Left renal cortex interstitium (tissue), 4 donors: ENCODE data around the gene WDR1. TPM values are rescaled to one million over a fixed set of nuclear protein-coding genes. Genes with fewer than 3 reads are reported as not detected.
"Not testable (repeated sequence)": the region's sequence is repeated elsewhere in the genome, so short reads cannot be mapped to it uniquely, and the experiment has no call there.

Source experiments
- DNase-seq, 4 donors: peaks; one replicate each; pipeline ENCODE4 v3.0.0-alpha.2; 2013; ENCODE audit warnings: low read depth in 4 of 4, low spot score in 2 of 4, missing footprints in 1 of 4
- polyA plus RNA-seq, 4 donors: library from polyadenylated mRNA; unstranded; fragments of 120-200 nt; gene quantifications; one replicate each; pipeline ENCODE4 v1.2.1, GENCODE V29; 2013; ENCODE audit not compliant: insufficient read length in 4 of 4

Gene WDR1
- polyA plus RNA-seq, 4 donors: 151 to 225 (median 187) TPM

DNA sequence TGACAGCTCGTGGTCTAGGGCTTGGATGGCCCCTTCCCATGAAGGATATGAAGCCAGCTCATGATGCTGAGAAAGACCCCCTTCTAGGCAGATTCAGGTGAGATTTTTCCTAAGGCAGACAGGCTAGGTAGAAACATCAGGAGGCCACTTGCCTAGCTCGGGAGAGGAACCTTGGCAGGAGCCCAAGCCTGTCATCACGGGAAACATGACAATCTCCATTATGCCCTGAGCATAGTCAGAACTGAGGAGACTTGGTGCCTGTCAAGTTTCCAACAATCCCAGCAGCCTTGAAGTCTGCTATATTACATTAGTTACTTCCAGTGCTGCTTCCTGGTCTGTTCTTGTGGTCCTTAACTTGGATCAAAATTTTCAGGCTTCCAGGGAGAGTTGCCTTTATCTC is 18.7 kb upstream of the WDR1 start:
- no peak for DNase-seq

GRCh38 chr4:10134141-10134540 is 17.5 kb upstream of the WDR1 start:
- DNase-seq: no peak

- no peak for DNase-seq
These were observed 14.6 kb upstream of the WDR1 start for GRCh38 chr4:10131202-10131601.

- DNase-seq: no peak
These were observed 13.7 kb upstream of the WDR1 start for GRCh38 chr4:10130178-10130888.

DNA sequence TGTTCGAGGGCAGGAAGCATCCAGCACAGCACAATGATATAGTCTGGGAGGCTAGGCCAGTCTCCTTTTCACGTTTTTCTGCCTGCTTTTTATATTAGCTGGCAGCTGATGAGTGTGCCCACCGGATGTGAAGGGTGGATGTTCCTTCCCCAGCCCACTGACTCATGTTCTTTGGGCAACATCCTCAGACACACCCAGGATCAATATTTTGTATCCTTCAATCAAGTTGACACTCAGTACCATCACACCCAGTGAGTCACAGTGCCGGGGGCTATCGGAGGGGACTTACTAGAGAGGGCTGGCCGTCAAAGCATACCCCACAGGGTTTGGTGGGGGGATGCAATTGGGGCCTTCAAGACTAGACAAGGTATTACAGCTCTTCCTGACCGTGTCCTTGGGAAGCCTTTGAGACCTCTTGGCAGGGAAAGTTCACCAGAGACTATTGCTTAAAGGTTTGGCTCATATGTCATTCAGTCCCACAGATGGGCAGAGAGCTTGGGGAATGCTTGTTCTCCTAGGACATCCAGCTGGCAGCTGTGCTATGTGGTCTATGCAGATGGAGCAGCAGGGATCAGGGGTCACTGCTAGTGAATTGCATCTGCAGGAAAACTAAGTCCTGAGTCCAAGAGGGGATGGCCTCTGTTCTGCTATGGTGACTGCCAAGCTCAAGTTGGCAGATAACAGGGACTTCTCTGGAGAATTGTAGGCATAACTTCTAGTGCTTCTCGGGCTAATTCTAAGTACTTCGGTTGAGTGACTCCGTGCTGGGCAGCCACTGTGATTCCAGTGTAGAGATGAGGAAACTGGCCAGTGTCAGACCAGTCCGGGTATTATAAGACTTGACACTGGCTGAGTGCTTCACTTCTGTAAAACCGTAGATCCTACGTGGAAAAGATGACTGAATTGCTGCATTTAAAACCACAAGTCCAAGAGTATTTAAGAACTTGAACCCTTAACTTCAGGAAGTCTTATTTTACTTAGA is 12.9 kb upstream of the WDR1 start:
- DNase-seq: no peak

- no peak for DNase-seq
These were observed 12.2 kb upstream of the WDR1 start for GRCh38 chr4:10128761-10129160.

DNA sequence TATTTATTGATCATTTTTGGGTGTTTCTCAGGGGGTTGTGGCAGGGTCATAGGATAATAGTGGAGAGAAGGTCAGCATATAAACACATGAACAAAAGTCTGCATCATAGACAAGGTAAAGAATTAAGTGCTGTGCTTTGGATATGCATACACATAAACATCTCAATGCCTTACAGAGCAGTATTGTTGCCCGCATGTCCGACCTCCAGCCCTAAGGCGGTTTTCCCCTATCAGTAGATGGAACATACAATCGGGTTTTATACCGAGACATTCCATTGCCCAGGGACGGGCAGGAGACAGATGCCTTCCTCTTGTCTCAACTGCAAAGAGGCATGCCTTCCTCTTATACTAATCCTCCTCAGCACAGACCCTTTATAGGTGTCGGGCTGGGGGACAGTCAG is 10.9 kb upstream of the WDR1 start:
- DNase-seq: not testable (repeated sequence)

- DNase-seq: no peak
These were observed 7.8 kb upstream of the WDR1 start for GRCh38 chr4:10124167-10124930.

DNA sequence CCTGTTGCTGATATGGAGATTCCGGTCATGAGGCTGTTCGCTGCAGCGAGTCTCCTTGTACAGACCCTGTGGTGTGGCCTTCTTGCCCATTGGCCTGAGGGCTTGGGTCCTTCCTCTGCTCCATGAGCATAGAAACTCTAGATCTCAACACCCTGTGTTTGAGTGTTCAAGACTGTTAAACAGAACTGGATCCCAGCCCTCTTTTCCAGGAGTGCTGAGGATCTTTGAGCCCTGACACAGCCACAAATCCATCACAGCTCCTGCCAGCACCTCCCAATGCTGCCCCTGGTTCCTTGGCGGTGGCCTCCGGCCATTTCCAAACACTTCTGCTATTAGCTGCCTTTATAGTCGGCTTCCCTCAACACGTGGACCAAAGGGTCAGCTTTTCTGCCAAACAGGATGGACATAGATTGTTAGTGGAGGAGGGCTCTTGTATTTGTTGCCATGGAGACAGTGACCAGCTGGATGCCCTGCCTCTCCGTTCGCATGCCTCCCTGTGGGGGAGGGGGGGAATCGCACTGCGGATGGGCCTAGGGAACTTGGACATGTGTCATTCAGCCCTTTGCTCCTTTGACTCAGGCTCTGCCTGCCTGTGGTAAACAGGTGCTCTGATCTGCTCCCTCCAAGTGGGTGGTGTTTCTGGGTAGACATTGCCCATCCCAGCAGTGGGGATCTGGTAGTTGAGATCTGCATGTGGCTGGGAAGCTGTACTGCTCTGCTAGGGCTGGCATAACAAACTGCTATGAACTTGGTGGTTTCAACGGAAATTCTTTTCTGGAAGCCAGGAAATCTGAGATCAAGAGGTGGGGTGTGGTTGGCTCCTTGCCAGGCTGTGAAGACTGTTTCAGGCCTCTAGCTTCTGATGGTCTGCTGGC is 6.9 kb upstream of the WDR1 start:
- DNase-seq: peak in 1 of 4 donors; percentile 35

DNA sequence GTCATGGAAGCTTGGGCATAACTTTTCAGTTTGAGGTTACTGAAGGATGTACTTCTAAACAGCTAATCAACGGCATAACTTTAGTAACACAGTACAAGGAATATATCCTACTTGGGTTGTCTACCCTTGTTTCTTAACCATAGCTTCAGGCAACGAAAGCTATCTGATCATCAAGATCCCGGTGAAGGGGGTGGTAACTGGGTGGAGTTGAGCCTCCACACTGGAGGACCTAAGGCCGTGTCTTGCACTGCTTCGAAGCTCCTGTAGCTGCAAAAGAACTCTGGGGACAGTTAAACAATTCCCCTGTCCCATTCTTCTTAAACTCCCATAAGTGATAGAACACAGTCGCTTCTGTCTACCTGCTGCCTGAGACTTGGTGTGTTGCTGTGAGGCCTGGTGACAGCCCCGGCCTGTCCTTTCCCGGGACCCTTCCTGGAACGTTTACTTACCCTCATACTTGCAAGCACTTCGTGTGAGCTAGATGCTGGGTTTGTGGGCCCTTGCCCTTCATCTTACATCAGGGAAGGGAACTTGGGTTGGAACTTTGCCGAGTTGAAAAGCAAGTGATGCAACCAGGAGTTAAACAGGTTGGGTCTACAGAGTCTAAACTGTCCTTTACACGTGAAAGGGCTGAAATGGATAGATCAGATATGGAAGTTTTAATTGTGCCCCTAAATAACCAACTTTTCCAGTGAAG is 5.8 kb upstream of the WDR1 start:
- DNase-seq: no peak

- peak in 2 of 4 donors; percentile 29 to 38 for DNase-seq
These were observed 5.1 kb upstream of the WDR1 start for GRCh38 chr4:10121568-10122208.

DNA sequence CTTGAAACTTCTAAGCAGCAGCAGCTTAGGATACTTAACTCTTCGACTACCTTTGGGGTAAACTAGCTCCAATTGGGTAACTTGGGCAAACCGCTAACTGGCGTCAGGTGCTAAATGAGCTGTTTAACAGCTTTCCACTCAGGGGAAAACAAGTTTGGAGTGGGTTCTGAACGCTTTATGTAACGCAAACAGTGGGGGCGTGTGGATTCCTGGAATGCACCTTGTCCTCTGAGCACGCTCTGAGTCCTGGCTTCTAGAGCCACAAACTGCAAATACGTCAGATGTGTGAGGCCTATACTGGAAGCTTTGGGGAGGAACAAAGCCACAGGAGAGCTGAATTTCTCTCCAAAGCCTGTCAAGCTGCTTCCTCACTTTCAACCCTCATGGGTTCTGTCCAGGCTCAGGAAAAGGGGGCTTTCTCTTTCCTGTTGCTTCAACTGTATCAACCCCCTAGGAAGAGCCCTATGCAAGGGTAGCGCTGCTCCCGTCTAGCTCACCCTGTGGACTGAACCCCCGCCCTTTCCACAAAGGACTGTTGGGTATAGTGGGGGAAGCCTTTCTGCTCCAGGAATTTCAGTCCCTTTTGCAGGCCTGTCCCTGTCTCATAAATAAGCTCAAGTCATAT is 4.5 kb upstream of the WDR1 start:
- DNase-seq: peak in 1 of 4 donors; percentile 18

DNA sequence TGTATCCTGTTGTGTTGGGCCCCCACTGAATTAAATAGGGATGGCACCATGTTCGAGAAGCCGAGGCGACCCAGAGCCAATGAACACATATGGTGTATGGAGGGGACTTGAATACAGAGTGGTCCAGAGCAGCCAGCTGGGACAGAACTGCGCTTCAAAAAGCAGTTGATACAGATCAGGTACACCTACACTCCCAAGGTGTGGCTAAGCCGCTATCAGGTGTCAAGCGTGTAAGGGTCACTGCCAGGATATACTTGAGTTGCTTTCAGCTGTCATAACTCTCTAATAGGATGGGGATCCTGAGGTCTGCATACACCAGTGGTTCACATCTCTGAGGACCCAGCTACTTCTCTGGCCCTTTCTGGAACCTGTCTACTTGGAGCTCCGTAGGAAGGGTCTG is 3.2 kb upstream of the WDR1 start:
- DNase-seq: no peak

DNA sequence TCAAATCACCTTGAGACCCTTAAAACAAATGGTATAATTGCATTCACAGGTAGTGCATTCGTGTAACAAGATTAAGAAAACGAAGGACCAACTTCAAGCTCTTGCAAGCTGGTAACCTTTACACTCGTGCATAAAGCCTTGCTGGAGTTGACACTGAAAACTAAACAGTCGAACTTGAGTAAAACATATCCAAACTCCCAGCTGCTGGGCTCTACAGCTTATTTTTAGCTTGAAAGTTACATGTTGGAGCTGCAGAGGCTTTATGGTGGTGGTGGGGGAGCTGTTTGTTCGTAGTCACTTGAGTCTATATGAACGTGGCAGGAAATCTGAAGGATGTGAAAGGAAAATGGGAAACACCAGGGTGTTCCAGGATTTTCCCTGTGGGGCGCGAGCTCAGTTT is 2.7 kb upstream of the WDR1 start:
- peak in 1 of 4 donors; percentile 16 for DNase-seq

DNA sequence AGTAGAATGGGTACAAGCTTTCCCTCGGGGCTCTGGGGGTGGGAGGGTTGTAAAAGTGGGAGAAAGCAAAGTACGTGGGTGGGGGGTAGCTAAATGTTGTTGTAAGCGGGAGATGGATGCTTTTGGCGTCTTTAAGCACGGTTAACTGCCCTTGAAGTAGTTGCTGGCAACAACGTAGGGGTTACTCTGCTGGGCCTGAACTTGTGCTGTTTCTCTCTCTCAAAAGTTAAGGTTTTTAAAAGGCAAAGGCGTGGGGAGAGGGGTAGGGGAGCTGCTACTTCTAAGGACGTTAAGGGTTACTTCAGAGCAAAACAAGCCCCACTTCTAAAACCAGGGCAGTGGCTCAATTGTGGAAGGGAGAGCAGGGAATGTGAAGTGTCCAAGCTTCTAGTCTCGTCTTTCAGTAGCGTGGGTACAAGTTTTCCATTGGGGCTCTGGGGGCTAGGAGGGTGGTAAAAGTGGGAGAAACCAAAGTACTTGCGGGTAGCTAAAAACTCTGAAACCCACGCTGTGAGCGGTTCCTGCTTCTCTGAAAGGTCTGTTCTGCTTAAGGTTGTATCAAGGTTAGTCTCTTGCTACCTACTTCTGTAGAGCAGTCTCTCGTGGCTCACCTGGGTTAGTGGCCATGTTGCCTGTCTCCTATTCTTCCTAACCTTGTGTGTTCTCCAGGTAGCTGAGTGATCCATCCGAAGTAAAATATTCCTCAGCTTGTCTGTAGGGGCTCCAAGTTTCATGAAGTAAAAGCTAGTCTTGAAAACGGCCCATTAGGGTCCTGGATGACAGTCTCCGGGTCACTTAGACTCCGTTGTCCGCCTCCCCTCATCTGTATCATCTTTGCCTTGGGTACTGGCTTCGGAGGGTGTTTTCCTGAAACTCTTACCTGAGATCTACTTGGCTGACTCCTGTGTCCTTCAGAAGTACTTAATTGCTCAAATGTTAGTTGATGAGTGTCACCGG is 1.7 kb upstream of the WDR1 start:
- DNase-seq: no peak

DNA sequence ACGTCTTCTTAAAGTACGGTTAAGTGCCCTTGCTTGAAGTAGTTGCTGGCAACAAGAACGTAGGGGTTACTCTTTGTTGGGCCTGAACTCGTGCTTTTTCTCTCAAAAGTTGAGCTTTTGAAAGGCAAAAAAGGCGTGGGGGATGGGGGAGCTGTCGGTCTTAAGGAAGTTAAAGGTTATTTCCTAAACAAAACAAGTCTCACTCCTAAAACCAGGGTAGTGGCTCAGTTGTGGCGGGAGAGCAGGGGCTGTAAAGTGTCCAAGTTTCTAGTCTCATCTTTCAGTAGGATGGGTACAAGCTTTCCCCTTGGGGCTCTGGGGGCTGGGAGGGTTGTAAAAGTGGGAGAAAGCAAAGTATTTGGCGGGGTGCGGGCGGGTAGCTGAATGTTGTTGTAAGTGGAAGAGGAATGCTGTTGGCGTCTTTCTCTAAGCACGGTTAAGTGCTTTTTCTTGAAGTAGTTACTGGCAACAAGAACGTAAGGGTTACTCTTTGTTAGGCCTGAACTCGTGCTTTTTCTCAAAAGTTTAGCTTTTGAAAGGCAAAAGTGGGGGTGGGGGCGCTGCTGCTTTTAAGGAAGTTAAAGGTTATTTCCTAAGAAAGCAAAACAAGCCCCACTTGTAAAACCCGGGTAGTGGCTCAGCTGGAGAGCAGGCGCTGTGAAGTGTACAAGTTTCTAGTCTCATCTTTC is 904 bp upstream of the WDR1 start:
- peak in 1 of 4 donors; percentile 79 for DNase-seq
